ENCODE measurements around the gene MAP2K1.

DNA sequence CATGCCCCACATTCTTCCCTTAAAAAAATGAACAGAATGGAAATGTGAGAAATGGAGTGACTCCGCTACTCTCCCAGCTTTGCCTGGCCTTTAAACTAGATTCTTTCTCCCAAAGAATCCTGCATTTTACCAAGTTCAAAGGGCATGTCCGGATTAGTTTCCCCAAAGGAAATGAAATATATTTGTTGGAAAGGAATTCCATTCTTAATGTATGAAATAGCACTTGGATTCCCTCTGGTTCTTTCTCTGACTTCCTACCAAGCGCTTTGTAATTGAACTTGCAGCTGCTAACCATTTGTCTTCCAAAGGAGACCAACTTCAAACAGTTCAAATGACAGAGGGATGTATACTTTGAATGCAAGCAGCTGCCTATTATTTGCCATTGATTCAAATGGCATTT lies 18.9 kb downstream of the MAP2K1 start:
- TF ChIP-seq, protein P1, sequence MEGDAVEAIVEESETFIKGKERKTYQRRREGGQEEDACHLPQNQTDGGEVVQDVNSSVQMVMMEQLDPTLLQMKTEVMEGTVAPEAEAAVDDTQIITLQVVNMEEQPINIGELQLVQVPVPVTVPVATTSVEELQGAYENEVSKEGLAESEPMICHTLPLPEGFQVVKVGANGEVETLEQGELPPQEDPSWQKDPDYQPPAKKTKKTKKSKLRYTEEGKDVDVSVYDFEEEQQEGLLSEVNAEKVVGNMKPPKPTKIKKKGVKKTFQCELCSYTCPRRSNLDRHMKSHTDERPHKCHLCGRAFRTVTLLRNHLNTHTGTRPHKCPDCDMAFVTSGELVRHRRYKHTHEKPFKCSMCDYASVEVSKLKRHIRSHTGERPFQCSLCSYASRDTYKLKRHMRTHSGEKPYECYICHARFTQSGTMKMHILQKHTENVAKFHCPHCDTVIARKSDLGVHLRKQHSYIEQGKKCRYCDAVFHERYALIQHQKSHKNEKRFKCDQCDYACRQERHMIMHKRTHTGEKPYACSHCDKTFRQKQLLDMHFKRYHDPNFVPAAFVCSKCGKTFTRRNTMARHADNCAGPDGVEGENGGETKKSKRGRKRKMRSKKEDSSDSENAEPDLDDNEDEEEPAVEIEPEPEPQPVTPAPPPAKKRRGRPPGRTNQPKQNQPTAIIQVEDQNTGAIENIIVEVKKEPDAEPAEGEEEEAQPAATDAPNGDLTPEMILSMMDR (IDR thresholded peaks at IDR 0.05), result no peak
- TF ChIP-seq POLR2A (IDR thresholded peaks at IDR 0.05), result no peak
